ENCODE data around the gene MPZL2.

The MPZL2 gene

DNA sequence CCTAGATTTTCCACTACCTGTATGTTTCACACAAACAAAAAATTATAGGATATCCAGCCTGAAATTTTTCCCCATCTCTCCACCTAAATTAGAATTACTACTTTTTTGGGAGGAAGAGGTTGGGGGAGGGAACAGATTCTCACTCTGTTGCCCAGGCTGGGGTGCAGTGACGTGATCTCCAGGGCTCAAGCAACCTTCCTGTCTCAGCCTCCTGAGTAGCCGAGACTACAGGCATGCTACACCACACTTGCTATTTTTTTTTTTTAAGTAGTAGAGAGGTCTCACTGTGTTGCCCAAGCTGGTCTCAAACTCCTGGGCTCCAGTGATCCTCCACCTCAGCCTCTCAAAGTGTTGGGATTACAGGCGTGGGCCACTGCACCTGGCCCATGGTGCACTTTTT is 48.8 kb downstream of the MPZL2 start:
- Histone ChIP-seq H3K36me3 (no peaks in the 10 kb centered on the region), H3K27ac (no peak overlapping the region), H3K9me3 (no peaks in the 10 kb centered on the region), H3K4me1 (no peaks in the 10 kb centered on the region), H3K4me3 (no peak overlapping the region), H3K27me3 (peaks cover 0 to 19% of the 10 kb centered on the region in 2 donors)
- no peak for DNase-seq
- intact Hi-C loops (cut with DNase I; ENCODE audit: low total_unique reads): no loop called here
- TF ChIP-seq, protein P1, sequence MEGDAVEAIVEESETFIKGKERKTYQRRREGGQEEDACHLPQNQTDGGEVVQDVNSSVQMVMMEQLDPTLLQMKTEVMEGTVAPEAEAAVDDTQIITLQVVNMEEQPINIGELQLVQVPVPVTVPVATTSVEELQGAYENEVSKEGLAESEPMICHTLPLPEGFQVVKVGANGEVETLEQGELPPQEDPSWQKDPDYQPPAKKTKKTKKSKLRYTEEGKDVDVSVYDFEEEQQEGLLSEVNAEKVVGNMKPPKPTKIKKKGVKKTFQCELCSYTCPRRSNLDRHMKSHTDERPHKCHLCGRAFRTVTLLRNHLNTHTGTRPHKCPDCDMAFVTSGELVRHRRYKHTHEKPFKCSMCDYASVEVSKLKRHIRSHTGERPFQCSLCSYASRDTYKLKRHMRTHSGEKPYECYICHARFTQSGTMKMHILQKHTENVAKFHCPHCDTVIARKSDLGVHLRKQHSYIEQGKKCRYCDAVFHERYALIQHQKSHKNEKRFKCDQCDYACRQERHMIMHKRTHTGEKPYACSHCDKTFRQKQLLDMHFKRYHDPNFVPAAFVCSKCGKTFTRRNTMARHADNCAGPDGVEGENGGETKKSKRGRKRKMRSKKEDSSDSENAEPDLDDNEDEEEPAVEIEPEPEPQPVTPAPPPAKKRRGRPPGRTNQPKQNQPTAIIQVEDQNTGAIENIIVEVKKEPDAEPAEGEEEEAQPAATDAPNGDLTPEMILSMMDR (IDR thresholded peaks at IDR 0.05): no peak

DNA sequence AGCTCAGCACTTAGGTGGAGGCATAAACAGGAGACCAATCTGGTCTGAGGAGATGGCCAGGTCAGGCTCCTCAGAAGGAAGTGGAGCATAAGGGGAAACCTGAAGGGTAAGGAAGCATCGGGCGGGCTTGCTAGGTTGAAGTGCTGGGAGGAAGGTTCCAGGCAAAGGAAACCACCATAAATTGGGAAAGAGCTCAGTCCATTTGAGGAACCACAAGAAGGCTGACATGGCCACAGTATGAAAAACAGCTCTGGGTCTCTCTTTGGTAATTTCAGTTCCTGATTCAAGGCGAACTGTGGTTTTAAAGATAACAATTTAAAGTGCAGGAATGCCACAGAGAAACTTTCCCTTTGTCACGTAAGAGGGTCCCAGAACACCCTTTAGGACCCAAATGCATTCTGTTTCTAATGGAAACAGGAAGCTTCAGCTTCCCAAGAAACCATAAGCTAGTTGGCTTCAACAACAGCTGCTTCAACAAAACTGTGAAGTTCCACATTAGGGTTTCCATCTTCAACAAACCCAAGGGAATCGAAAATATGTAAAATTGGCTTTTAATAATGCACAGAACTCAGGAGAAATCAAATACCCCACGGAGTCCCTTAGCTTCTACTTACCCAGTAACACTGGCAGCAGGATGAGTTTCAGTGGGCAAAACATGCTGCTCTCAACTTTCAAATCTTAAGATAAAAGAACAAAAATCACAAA is 49.7 kb downstream of the MPZL2 start:
- TF ChIP-seq, protein P1 (IDR thresholded peaks at IDR 0.05): no peak
- intact Hi-C loops (cut with DNase I; ENCODE audit: low total_unique reads): no loop called here
- DNase-seq: no peak
- no peaks in the 10 kb centered on the region for H3K4me1 ChIP-seq
- no peaks in the 10 kb centered on the region for H3K9me3 ChIP-seq
- H3K27ac ChIP-seq: no peak overlapping the region
- H3K36me3 ChIP-seq: no peaks in the 10 kb centered on the region
- peaks cover 0 to 22% of the 10 kb centered on the region in 2 donors for H3K27me3 ChIP-seq
- H3K4me3 ChIP-seq: no peak overlapping the region

DNA sequence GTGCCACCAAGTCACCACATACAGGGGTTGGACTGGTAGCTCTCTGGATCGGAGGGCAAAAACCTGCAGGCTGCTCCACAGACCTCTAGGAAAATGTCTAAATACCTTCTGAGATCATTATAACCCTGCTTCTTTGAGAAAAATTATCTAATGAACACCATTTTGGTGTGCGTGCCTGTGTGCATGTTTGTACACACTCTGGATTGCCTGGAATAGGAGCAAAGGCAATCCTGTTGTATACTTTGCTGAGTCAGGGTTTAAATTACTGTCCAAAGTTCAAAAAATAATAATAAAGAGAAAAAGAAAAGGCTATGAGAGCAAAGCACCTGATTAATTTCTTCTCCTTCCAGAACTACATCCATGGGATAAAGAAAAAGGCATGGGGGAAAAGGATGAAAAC is 50.3 kb downstream of the MPZL2 start:
- DNase-seq: no peak
- peaks cover 0 to 25% of the 10 kb centered on the region in 2 donors for H3K27me3 ChIP-seq
- no peaks in the 10 kb centered on the region for H3K36me3 ChIP-seq
- no peak overlapping the region for H3K27ac ChIP-seq
- intact Hi-C loops (cut with DNase I; ENCODE audit: low total_unique reads): no loop called here
- H3K4me1 ChIP-seq: no peaks in the 10 kb centered on the region
- no peak overlapping the region for H3K4me3 ChIP-seq
- H3K9me3 ChIP-seq: no peaks in the 10 kb centered on the region
- TF ChIP-seq, protein P1 (IDR thresholded peaks at IDR 0.05): no peak

DNA sequence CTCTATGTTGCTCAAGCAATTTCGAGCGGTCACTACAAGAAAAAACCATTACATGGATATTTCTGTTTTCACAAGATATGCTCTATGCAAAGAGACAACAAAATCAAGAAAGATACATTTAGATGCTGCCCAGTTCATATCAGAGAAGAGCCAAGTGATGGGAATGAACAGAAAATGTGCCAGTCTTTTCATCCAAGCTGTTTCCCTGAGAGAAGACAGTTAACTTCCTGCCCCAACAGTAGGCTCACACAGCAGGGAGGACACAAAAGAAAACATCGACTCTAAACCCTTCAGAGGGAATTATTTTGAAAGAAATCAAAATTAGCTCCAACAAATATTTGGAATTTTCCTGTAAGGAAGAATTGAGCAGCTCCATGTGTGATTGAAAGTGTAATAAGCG is 50.9 kb downstream of the MPZL2 start:
- Histone ChIP-seq H3K36me3 (no peaks in the 10 kb centered on the region), H3K27ac (no peak overlapping the region), H3K9me3 (no peaks in the 10 kb centered on the region), H3K4me3 (no peak overlapping the region), H3K27me3 (peaks cover 0 to 28% of the 10 kb centered on the region in 2 donors), H3K4me1 (no peaks in the 10 kb centered on the region)
- TF ChIP-seq, protein P1 (IDR thresholded peaks at IDR 0.05): no peak
- DNase-seq: no peak
- intact Hi-C loops (cut with DNase I; ENCODE audit: low total_unique reads): no loop called here

DNA sequence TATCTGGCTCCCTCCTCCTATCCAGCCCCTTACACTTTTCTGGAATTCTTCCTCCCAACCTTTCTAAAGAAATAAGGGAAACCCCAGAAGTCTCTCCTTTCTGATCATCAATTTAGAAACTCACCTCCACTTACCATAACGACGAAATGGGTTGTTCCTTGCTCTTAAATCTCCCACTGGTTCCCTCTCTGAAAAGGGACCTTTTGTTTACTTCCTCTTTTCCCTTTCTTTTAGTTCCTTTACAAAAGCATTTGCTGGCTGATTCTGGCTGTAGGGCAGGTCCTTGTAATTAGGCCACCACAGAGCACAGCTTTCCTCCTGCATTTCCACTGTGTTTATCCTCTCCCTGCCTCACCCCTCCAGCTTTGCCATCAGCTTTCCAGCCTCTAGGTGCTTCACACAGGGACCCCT is 51.3 kb downstream of the MPZL2 start:
- H3K4me1 ChIP-seq: no peaks in the 10 kb centered on the region
- DNase-seq: peak in 1 of 2 donors; percentile 23
- H3K36me3 ChIP-seq: no peaks in the 10 kb centered on the region
- TF ChIP-seq, protein P1 (IDR thresholded peaks at IDR 0.05): no peak
- no peaks in the 10 kb centered on the region for H3K9me3 ChIP-seq
- H3K4me3 ChIP-seq: no peak overlapping the region
- intact Hi-C loops (cut with DNase I; ENCODE audit: low total_unique reads): no loop called here
- peaks cover 0 to 28% of the 10 kb centered on the region in 2 donors for H3K27me3 ChIP-seq
- no peak overlapping the region for H3K27ac ChIP-seq
